ENCODE results near the gene SVIP.

Gene SVIP, protein sequence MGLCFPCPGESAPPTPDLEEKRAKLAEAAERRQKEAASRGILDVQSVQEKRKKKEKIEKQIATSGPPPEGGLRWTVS

GRCh38 chr11:22829231-22830081, at the start of gene SVIP:
Gene SVIP, minus strand, starts transcription at chr11:22829801. Its CDS starts 53 bp downstream, at chr11:22829748.
- DNase-seq: peak; percentile 98

DNA sequence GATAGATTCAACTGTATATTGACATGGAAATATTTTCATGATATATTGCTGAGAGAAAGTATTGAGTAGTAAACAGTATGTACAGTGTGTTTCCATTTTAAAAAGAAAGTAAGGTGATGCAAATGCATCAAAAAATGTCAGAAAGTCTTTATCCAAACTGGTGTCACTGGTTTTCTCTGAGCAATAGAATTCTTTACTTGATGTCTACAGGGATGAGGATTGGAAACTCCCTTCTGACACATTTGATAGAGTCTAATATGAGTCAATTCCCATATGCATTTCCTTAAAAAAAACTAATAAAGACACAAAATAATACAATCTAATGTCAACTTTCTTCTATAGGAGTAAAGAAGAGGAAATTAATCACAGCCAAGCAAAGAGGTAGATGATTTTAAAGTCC, 49.0 kb upstream of the SVIP start:
- DNase-seq: no peak

DNA sequence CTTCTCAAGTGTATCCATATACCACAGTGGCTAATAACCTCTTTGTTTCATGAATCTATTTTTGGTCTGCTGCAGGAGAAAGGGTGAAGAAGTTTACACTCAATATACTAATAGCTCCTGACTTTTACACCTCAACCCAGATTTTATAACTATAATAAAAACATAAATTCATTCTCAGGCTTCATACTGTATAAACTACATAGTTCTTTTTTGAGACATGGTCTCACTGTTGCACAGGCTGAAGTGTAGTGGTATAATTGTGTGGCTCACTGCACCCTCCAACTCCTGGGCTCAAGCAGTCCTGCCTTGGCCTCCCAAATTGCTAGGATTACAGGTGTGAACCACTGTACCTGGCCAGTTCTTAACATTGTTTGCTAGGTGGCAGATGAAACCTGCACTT, 48.4 kb upstream of the SVIP start:
- DNase-seq: no peak

DNA sequence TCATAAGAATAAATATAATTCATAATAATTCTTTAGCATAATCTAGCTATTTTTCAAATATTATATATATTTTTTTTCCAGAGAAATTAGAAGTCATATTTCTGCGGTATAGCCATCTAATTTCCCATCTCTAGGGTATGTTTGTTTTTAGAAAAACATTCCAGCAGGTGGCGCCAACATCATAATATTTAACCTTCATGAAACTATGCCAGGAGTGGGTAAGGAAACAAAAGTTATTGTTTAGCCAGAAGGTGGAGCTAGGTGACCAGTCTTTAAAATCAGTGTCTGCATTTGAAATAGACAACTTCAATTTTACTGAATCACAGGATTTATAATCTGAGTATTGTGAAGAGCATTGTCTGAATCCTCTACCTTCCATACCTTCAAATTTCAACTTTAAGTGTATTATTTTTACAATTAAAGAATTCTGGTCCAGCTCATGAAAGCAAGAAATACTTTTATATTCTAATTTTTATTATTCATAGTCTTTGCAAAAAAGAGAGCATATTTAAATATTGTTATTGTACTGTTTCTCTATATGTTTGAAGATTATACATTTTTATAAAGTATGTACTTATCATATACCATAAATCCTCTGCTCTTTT, 46.4 kb upstream of the SVIP start:
- peak; percentile 88 for DNase-seq

- DNase-seq: no peak
Observed at GRCh38 chr11:22869325-22869724, 39.7 kb upstream of the SVIP start.

- DNase-seq: no peak
Observed at GRCh38 chr11:22860241-22860640, 30.6 kb upstream of the SVIP start, which contains the start of gene CCDC179. Gene CCDC179, minus strand, starts transcription at chr11:22860474. Its CDS starts 53 bp downstream, at chr11:22860421.

- DNase-seq: no peak
Observed at GRCh38 chr11:22859756-22860155, 30.2 kb upstream of the SVIP start.

GRCh38 chr11:22851477-22851876, 21.9 kb upstream of the SVIP start:
- DNase-seq: no peak

DNA sequence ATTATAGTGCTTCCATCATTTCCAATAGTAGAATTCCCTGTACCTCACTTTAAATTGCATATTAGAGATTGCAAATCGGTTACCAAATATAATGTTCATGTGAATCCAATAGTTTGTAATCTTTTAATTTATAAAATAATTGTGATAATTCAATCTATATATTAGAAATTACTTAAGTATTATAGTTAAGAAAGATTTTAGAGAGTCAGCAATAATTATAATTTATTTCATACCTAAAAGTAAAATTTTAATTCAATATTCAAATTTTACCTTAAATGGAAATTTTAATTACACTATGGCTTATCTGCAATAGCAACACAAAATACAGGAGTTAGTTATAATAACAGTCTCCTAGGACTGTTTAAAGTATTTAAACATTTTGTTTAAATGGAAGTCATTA, 17.1 kb upstream of the SVIP start:
- DNase-seq: no peak

- no peak for DNase-seq
Observed at GRCh38 chr11:22832315-22833015, 2.9 kb upstream of the SVIP start.

GRCh38 chr11:22830082-22830414, 447 bp upstream of the SVIP start:
- DNase-seq: no peak

DNA sequence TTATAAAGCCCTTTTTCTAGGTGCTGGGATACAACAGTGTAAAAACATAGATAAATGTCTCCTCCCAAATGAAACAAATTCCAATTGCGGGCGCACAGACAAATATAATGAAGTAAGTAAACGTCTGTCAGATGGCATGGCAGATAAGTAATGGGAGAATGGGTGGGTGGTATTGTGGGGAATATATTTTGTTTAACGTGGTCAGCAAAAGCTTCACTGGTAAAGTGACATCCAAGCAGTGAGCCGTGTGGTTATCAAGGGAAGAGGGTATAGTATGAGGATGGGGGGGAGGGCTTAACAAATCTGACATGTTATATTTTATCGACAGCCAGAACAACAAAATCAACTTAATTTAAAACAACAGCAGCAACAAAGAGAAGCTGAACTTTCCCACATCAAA, 1.2 kb downstream of the SVIP start:
- no peak for DNase-seq

GRCh38 chr11:22822203-22822602, 7.4 kb downstream of the SVIP start:
- DNase-seq: no peak

DNA sequence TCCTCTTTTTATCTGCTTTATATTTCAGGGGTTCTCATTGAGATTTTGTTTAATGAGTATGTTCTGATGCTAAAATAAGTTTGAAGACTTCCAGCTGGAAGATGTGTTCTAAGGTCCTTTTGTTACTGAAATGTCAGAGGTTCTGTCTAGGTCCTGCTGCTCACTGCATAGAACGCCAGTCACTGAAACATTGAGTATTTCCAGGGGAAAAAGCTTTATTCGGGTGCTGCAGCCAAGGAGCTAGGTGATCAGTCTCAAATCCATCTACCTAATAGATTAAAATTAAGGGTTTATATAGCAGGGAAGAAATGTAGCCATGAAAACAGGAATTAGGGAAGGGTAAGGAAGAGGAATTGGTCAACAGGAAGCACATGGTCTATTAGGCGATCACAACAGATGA, 19.7 kb downstream of the SVIP start:
- no peak for DNase-seq

GRCh38 chr11:22808571-22809197, 20.9 kb downstream of the SVIP start:
- no peak for DNase-seq

DNA sequence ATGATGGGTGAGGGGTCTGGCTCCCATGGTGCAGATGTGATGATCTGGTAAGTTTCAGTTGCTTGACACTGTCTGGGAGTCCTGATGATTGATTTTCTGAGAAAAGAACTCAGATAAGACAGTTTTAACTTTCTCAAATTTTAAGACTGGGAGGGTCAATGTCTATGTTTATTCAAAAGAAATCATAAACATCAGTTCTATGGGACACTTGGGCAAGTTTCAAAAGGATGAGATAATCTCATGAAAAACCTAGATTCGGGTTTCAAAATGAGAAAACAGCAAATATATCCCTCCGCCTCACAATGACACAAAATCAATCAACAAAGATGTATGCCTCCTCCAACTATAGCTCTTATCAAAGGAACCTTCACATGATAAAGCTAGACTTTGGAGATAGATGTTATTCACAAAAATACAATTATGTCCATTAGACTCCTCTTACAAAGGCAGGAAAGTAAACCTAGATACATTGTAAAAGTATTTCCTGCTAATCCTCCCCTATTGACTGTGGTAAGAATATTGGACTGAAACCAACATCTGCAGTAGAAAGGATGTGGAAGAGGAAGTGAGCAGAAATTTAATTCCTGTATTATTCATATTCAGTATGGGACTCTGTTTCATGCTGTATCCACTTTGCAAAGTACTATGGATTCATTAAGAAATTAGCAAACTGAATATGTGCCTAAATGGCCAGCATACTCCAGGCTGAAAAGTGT, 21.6 kb downstream of the SVIP start:
- DNase-seq: no peak

GRCh38 chr11:22807391-22807790, 22.2 kb downstream of the SVIP start:
- no peak for DNase-seq

- no peak for DNase-seq
Observed at GRCh38 chr11:22802861-22803260, 26.7 kb downstream of the SVIP start.

DNA sequence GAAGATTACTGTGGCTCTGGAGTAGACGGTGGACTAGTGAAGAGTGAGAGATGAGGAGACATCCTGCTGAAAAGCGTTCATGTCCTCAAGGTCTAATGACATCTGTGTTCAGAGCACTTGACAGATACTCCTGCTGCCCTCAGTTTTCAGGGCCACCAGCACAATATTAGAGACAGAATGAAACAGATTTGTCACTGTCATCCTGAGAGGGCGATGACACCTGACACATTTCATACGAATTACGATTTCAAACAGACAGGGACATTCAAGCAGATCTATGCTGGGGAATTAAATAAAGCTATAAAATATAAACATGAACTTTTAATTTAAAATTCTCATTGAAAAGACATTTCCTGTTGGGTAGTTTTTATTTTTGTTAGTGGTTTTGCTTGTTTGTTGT, 29.1 kb downstream of the SVIP start:
- DNase-seq: no peak

- no peak for DNase-seq
Observed at GRCh38 chr11:22798901-22799300, 30.7 kb downstream of the SVIP start.

- DNase-seq: no peak
Observed at GRCh38 chr11:22797047-22797446, 32.6 kb downstream of the SVIP start.

DNA sequence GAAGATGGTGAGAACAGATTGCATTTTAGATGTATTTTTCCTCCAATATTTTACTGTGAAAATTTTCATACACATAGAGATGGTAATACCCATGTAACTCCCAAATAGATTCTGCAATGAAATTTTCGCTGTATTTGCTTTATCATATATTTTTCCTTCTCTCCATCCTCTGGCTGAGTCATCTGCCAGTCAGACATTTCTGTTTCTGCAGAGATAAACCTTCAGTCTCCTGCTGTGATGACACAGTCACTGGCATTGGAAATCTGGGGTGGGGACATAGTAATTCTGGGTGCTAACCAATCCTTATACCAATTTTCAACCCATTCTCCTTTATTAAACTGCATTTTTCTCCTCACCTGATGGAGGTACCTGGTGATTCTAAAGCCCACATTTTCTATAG, 33.7 kb downstream of the SVIP start:
- no peak for DNase-seq

DNA sequence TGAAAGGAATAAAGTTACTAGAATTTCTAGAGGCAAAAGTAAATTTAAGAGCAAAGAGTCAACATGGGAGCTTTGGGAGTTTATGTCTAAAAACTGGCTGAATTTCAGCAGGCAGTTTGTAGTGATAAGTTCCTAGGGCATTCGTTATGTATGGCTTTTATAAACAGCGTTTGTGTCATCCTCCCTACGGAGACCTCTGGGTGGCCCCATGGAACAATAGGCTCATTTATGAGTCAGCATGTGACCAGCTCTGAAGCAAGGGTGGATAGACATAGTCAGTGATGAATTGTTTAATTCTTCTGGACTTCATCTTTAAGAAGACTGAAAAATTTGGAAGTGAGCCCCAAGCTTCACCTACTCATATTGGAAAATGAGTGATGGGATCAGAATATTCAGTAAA, 37.1 kb downstream of the SVIP start:
- DNase-seq: no peak
